ACC112 (cell line): ENCODE data around the gene SNAPC1.
A peak's percentile ranks its signal among the peaks of the same experiment; 100 is the strongest.

Experiments
- H2AFZ ChIP-seq: fragments of 200-600 bp; sonication (generic); one replicate; pipeline ENCODE4 v1.6.0; 2017; ENCODE audit warnings: antibody characterized with exemption, low read length; ENCODE audit not compliant: unreplicated experiment
- H3K27ac ChIP-seq: fragments of 200-600 bp; sonication (generic); 2 replicates; pipeline ENCODE4 v1.5.1; 2014; ENCODE audit warnings: low read depth, mild to moderate bottlenecking, antibody characterized with exemption, low read length, moderate library complexity
- H3K27me3 ChIP-seq: fragments of 200-600 bp; sonication (generic); 2 replicates; pipeline ENCODE4 v1.6.1; 2014; ENCODE audit warnings: mild to moderate bottlenecking, antibody characterized with exemption, low read length, moderate library complexity, mixed read lengths; ENCODE audit not compliant: insufficient read depth
- H3K36me3 ChIP-seq: fragments of 200-600 bp; sonication (generic); 2 replicates; pipeline ENCODE4 v1.6.1; 2016; ENCODE audit warnings: mild to moderate bottlenecking, antibody characterized with exemption, low read length, moderate library complexity, mixed read lengths; ENCODE audit not compliant: insufficient read depth
- H3K4me1 ChIP-seq: fragments of 200-600 bp; sonication (generic); one replicate; pipeline ENCODE4 v1.6.1; 2016; ENCODE audit warnings: low read length, mixed read lengths; ENCODE audit not compliant: insufficient read depth, unreplicated experiment, control insufficient read depth
- H3K4me3 ChIP-seq: fragments of 200-600 bp; sonication (generic); 2 replicates; pipeline ENCODE4 v1.5.1; 2014; ENCODE audit warnings: mild to moderate bottlenecking, low read depth, low read length
- H3K79me2 ChIP-seq: fragments of 200-600 bp; sonication (generic); one replicate; pipeline ENCODE4 v1.6.0; 2016; ENCODE audit warnings: low read length; ENCODE audit not compliant: control insufficient read depth, unreplicated experiment, insufficient read depth

The SNAPC1 gene

GRCh38 chr14:61761959-61762786 is at the start of gene SNAPC1:
Gene SNAPC1 (plus strand): TSS chr14:61762420. CDS start chr14:61762461, 41 bp downstream.
- Histone ChIP-seq H3K27me3 (no peaks in the 10 kb centered on the region), H2AFZ (peak within 1 kb of the TSS; percentile 55), H3K4me1 (peaks cover 37% of the 10 kb centered on the region), H3K79me2 (peaks cover 47% of the 10 kb centered on the region), H3K27ac (peak within 1 kb of the TSS; percentile 70), H3K36me3 (peaks cover 21% of the 10 kb centered on the region), H3K4me3 (peak within 1 kb of the TSS; percentile 89)

- H3K79me2 ChIP-seq: peaks cover 100% of the 10 kb centered on the region
- no peaks in the 10 kb centered on the region for H3K27me3 ChIP-seq
- no peak overlapping the region for H2AFZ ChIP-seq
- peak overlapping the region; percentile 76 for H3K4me3 ChIP-seq
- H3K27ac ChIP-seq: peak overlapping the region; percentile 85
- H3K4me1 ChIP-seq: peaks cover 95% of the 10 kb centered on the region
- peaks cover 23% of the 10 kb centered on the region for H3K36me3 ChIP-seq
Measured at GRCh38 chr14:61713724-61714437, 48.3 kb upstream of the SNAPC1 start.

GRCh38 chr14:61716956-61717355 is 45.3 kb upstream of the SNAPC1 start:
- no peak overlapping the region for H2AFZ ChIP-seq
- H3K36me3 ChIP-seq: peaks cover 41% of the 10 kb centered on the region
- H3K4me1 ChIP-seq: peaks cover 92% of the 10 kb centered on the region
- H3K79me2 ChIP-seq: peaks cover 99% of the 10 kb centered on the region
- H3K4me3 ChIP-seq: peak overlapping the region; percentile 55
- H3K27me3 ChIP-seq: no peaks in the 10 kb centered on the region
- H3K27ac ChIP-seq: peak overlapping the region; percentile 85

GRCh38 chr14:61718039-61718438 is 44.2 kb upstream of the SNAPC1 start:
- Histone ChIP-seq H3K36me3 (peaks cover 52% of the 10 kb centered on the region), H2AFZ (no peak overlapping the region), H3K4me3 (peak overlapping the region; percentile 63), H3K79me2 (peaks cover 99% of the 10 kb centered on the region), H3K27ac (peak overlapping the region; percentile 85), H3K27me3 (no peaks in the 10 kb centered on the region), H3K4me1 (peaks cover 92% of the 10 kb centered on the region)

GRCh38 chr14:61719344-61720293 is 42.6 kb upstream of the SNAPC1 start:
- no peak overlapping the region for H2AFZ ChIP-seq
- H3K4me1 ChIP-seq: peaks cover 90% of the 10 kb centered on the region
- no peaks in the 10 kb centered on the region for H3K27me3 ChIP-seq
- peak overlapping the region; percentile 85 for H3K27ac ChIP-seq
- H3K4me3 ChIP-seq: peak overlapping the region; percentile 63
- H3K79me2 ChIP-seq: peaks cover 98% of the 10 kb centered on the region
- peaks cover 67% of the 10 kb centered on the region for H3K36me3 ChIP-seq

- peaks cover 98% of the 10 kb centered on the region for H3K79me2 ChIP-seq
- H3K36me3 ChIP-seq: peaks cover 73% of the 10 kb centered on the region
- peak overlapping the region; percentile 85 for H3K27ac ChIP-seq
- peak overlapping the region; percentile 63 for H3K4me3 ChIP-seq
- H3K27me3 ChIP-seq: no peaks in the 10 kb centered on the region
- H2AFZ ChIP-seq: no peak overlapping the region
- peaks cover 92% of the 10 kb centered on the region for H3K4me1 ChIP-seq
Measured at GRCh38 chr14:61720294-61720661, 41.9 kb upstream of the SNAPC1 start.

GRCh38 chr14:61720741-61721140 is 41.5 kb upstream of the SNAPC1 start:
- Histone ChIP-seq H3K27ac (peak overlapping the region; percentile 85), H3K79me2 (peaks cover 98% of the 10 kb centered on the region), H3K4me3 (peak overlapping the region; percentile 63; the same call in 1 of the 2 replicates), H3K36me3 (peaks cover 77% of the 10 kb centered on the region), H3K27me3 (no peaks in the 10 kb centered on the region), H3K4me1 (peaks cover 87% of the 10 kb centered on the region), H2AFZ (no peak overlapping the region)

- H3K79me2 ChIP-seq: peaks cover 96% of the 10 kb centered on the region
Measured at GRCh38 chr14:61724133-61724532, 38.1 kb upstream of the SNAPC1 start.

GRCh38 chr14:61726778-61727658 is 35.2 kb upstream of the SNAPC1 start:
- Histone ChIP-seq H3K27ac (peak overlapping the region; percentile 56), H3K27me3 (no peaks in the 10 kb centered on the region), H2AFZ (no peak overlapping the region), H3K4me3 (no peak overlapping the region), H3K36me3 (peaks cover 85% of the 10 kb centered on the region), H3K4me1 (peaks cover 74% of the 10 kb centered on the region), H3K79me2 (peaks cover 94% of the 10 kb centered on the region)

More at GRCh38 chr14:61724133-61724532, 38.1 kb upstream of the SNAPC1 start:
- H3K27me3 ChIP-seq: no peaks in the 10 kb centered on the region
- no peak overlapping the region for H2AFZ ChIP-seq
- H3K4me3 ChIP-seq: no peak overlapping the region
- H3K4me1 ChIP-seq: peaks cover 77% of the 10 kb centered on the region
- peaks cover 87% of the 10 kb centered on the region for H3K36me3 ChIP-seq
- peak overlapping the region; percentile 70 for H3K27ac ChIP-seq
